Naive thymus-derived CD8-positive, alpha-beta T cell (primary cell): ENCODE results near the gene SH3GLB2. TPM values are rescaled to one million over a fixed set of nuclear protein-coding genes. Genes with fewer than 3 reads are reported as not detected.

Experiments used
- ATAC-seq, 2 donors: fragments of 150-1000 bp; cut with Tn5 transposase in 1 of 2; sonication (Bioruptor Pico), chemical (Tn5 transposase) in 1 of 2; 1 replicate in 1 of 2; 2 replicates in 1 of 2; pipeline ENCODE4 v1.10.0; 2021; ENCODE audit warnings: mild to moderate bottlenecking in 2 of 2, moderate library complexity in 2 of 2
- POLR2A ChIA-PET: fragments of 350-600 bp; sonication (Branson Sonifier 250); formaldehyde crosslinking; loops from one replicate; lab custom pipeline; 2021; ENCODE audit warnings: antibody characterized with exemption; lab: Charles Lee
- DNase-seq, 10 donors: peaks; one replicate each; pipeline versions ENCODE4 v3.0.0 to v3.0.0-alpha.2; 2020 to 2022
- H3K27ac Mint-ChIP-seq, 10 donors: one replicate each; pipeline ENCODE4 v1.8.0; 2020 to 2022; ENCODE audit warnings: mild to moderate bottlenecking in 10 of 10, mixed read lengths in 10 of 10, moderate library complexity in 4 of 10, inconsistent platforms in 1 of 10
- H3K27me3 Mint-ChIP-seq, 5 donors: one replicate each; pipeline ENCODE4 v1.8.0; 2021 to 2022; ENCODE audit warnings: mixed read lengths in 5 of 5
- H3K36me3 Mint-ChIP-seq, 3 donors: one replicate each; pipeline ENCODE4 v1.8.0; 2020 to 2022; ENCODE audit warnings: mixed read lengths in 3 of 3, mild to moderate bottlenecking in 2 of 3, inconsistent platforms in 1 of 3
- H3K4me1 Mint-ChIP-seq, 4 donors: one replicate each; pipeline ENCODE4 v1.8.0; 2021 to 2022; ENCODE audit warnings: mixed read lengths in 4 of 4
- H3K4me3 Mint-ChIP-seq, 10 donors: one replicate each; pipeline ENCODE4 v1.8.0; 2020 to 2022; ENCODE audit warnings: mild to moderate bottlenecking in 10 of 10, mixed read lengths in 10 of 10, moderate library complexity in 6 of 10, inconsistent platforms in 1 of 10
- H3K9me3 Mint-ChIP-seq, 9 donors: one replicate each; pipeline ENCODE4 v1.8.0; 2020 to 2022; ENCODE audit warnings: mixed read lengths in 9 of 9, mild to moderate bottlenecking in 3 of 9, inconsistent platforms in 1 of 9, moderate library complexity in 1 of 9
- polyA plus RNA-seq, 3 donors: library from polyadenylated mRNA; unstranded; fragments of 300-500 nt; fragmentation: Illumina TruSeq; gene quantifications; one replicate each; pipeline ENCODE4 v1.2.3, GENCODE V29; 2021
- total RNA-seq, 8 experiments: library from RNA in 2 of 8; stranded (reverse) in 2 of 8; gene quantifications; one replicate each; pipeline ENCODE4 v1.2.3 and lab custom pipeline; 2021 to 2026

The SH3GLB2 gene
- total and polyA plus RNA-seq, 5 experiments from 2014 or later, result 21.7 to 113 (median 40.9) TPM

DNA sequence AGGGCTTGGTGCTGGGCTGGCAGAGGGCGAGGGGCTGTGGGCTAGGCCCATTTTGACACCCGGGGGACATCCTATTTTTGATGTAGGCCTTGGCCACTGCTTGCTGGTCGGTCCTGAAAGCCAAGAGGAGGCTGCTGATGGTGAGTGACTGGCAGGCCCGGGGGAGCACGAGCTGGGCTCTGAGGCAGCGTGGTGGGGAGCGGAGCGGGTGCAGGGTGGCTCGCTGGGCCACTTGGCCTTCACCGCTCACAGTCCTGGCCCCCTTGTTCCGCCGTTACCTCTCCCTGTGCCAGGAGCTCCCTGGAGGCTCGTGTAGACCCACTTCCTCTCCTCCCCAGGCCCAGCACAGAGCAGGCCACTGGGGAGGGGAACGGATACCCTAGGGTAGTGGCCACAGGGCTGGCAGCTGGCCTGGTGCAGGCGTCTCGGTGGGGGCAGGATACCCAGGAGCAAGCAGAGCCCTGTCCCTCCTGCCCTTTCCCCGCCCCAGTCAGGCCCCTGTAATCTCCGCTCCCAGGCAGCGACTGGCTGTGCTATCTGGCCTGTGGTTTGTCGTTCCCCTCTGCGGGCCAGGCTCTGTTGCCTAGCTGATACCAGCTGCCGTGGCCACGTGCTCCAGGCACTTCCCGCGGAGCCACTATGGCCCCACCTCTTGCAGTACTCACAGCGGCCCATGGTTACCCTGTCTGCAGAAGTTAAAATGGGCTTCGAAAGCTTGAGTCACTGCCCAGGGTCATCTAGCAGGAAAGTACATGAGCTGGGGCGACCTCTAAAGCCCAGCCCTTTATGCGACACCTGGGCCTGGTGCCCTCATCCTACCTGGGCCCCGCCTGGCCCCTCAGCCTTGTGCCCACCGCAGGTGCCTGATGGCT is 41.1 kb upstream of the SH3GLB2 start:
- Mint-ChIP-seq H3K36me3 (peaks cover 0 to 24% (median 0%) of the 10 kb centered on the region in 3 donors), H3K27ac (peak overlapping the region; percentile 89 to 96 (median 92)), H3K4me1 (peaks cover 20 to 57% (median 47%) of the 10 kb centered on the region in 4 donors), H3K4me3 (peak overlapping the region; percentile 58 to 87 (median 74)), H3K27me3 (no peaks in the 10 kb centered on the region), H3K9me3 (no peaks in the 10 kb centered on the region)
- ATAC-seq, result peak; percentile 95 to 98
- peak; percentile 26 to 87 (median 62) for DNase-seq
- POLR2A ChIA-PET, result interaction anchor here (0.6 to 3.4 kb wide), 8 partner anchors 11 to 345 kb away, joined by 3 to 39 read pairs (median 4); partner anchors contain the start of genes CRAT, DOLPP1, MIGA2 and PTPA

- POLR2A ChIA-PET, result interaction anchor here (1.2 to 3.4 kb wide), 5 partner anchors 12 to 344 kb away, joined by 3 to 39 read pairs (median 4); partner anchors contain the start of genes CRAT, DOLPP1, SH3GLB2 and ZDHHC12
- H3K9me3 Mint-ChIP-seq, result no peaks in the 10 kb centered on the region
- H3K4me1 Mint-ChIP-seq, result peaks cover 17 to 48% (median 41%) of the 10 kb centered on the region in 4 donors
- no peaks in the 10 kb centered on the region for H3K27me3 Mint-ChIP-seq
- DNase-seq, result no peak
- H3K27ac Mint-ChIP-seq, result peak overlapping the region; percentile 78 to 96 (median 90)
- no peak for ATAC-seq
- peak overlapping the region in 6 of 10 donors; percentile 63 to 82 (median 70) for H3K4me3 Mint-ChIP-seq
- H3K36me3 Mint-ChIP-seq, result peaks cover 0 to 30% (median 2%) of the 10 kb centered on the region in 3 donors
Measured at GRCh38 chr9:129068110-129068509, 40.0 kb upstream of the SH3GLB2 start.

- H3K9me3 Mint-ChIP-seq, result no peaks in the 10 kb centered on the region
- peaks cover 0 to 49% (median 4%) of the 10 kb centered on the region in 3 donors for H3K36me3 Mint-ChIP-seq
- POLR2A ChIA-PET, result interaction anchor here (0.7 to 1.2 kb wide), 3 partner anchors 19 to 581 kb away, joined by 3 to 4 read pairs (median 3); no protein-coding TSS in a partner anchor
- H3K4me1 Mint-ChIP-seq, result peaks cover 8 to 15% (median 14%) of the 10 kb centered on the region in 4 donors
- no peaks in the 10 kb centered on the region for H3K27me3 Mint-ChIP-seq
- DNase-seq (no peak), ATAC-seq (no peak)
- H3K4me3 Mint-ChIP-seq, result no peak overlapping the region
- H3K27ac Mint-ChIP-seq, result peak overlapping the region in 1 of 10 donors; percentile 40
Measured at GRCh38 chr9:129064499-129064908, 36.4 kb upstream of the SH3GLB2 start.

DNA sequence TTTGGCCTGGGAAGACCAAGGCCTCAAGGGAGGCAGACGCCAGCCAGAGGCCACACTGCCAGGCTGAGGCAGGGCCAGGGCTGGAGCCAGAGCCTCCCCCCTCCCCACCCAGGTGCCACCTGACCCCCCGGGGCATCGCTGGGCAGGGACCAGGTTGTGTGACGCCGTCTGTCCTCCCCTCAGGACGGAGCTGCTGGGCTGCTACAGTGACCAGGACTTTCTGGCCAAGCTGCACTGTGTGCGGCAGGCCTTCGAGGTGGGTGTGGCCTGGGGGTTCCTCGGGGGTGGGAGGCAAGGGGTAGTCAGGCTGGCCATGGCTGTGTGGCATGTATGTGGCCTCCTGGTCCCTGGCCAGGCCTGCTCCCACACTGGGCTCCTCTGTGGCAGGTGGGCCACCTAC is 34.9 kb upstream of the SH3GLB2 start:
- Mint-ChIP-seq H3K4me1 (peaks cover 0 to 1% (median under 1%) of the 10 kb centered on the region in 4 donors), H3K27ac (no peak overlapping the region), H3K4me3 (no peak overlapping the region), H3K9me3 (no peaks in the 10 kb centered on the region), H3K27me3 (no peaks in the 10 kb centered on the region), H3K36me3 (peaks cover 0 to 57% (median 4%) of the 10 kb centered on the region in 3 donors)
- POLR2A ChIA-PET, result no interaction called here
- no peak for DNase-seq
- no peak for ATAC-seq

- peaks cover 0 to 3% (median 0%) of the 10 kb centered on the region in 4 donors for H3K4me1 Mint-ChIP-seq
- DNase-seq (no peak), ATAC-seq (no peak)
- POLR2A ChIA-PET, result no interaction called here
- no peak overlapping the region for H3K27ac Mint-ChIP-seq
- H3K9me3 Mint-ChIP-seq, result no peaks in the 10 kb centered on the region
- peaks cover 0 to 68% (median 7%) of the 10 kb centered on the region in 3 donors for H3K36me3 Mint-ChIP-seq
- H3K4me3 Mint-ChIP-seq, result no peak overlapping the region
- no peaks in the 10 kb centered on the region for H3K27me3 Mint-ChIP-seq
Measured at GRCh38 chr9:129060991-129061390, 32.9 kb upstream of the SH3GLB2 start.

- Mint-ChIP-seq H3K27me3 (no peaks in the 10 kb centered on the region), H3K27ac (no peak overlapping the region), H3K4me1 (peaks cover 0 to 3% (median 0%) of the 10 kb centered on the region in 4 donors), H3K36me3 (peaks cover 0 to 67% (median 7%) of the 10 kb centered on the region in 3 donors), H3K9me3 (no peaks in the 10 kb centered on the region), H3K4me3 (no peak overlapping the region)
- DNase-seq (no peak), ATAC-seq (no peak)
- POLR2A ChIA-PET, result interaction anchor here (0.6 kb wide), 1 partner anchor 30 kb away, joined by 4 read pairs; no protein-coding TSS in a partner anchor
Measured at GRCh38 chr9:129059796-129060785, 32.0 kb upstream of the SH3GLB2 start.

GRCh38 chr9:129058965-129059795 is 31.0 kb upstream of the SH3GLB2 start:
- no peak for DNase-seq
- H3K4me1 Mint-ChIP-seq, result peaks cover 0 to 3% (median under 1%) of the 10 kb centered on the region in 4 donors
- no peak overlapping the region for H3K27ac Mint-ChIP-seq
- no peak for ATAC-seq
- no peak overlapping the region for H3K4me3 Mint-ChIP-seq
- no peaks in the 10 kb centered on the region for H3K27me3 Mint-ChIP-seq
- POLR2A ChIA-PET, result no interaction called here
- H3K36me3 Mint-ChIP-seq, result peaks cover 0 to 67% (median 11%) of the 10 kb centered on the region in 3 donors
- no peaks in the 10 kb centered on the region for H3K9me3 Mint-ChIP-seq

DNA sequence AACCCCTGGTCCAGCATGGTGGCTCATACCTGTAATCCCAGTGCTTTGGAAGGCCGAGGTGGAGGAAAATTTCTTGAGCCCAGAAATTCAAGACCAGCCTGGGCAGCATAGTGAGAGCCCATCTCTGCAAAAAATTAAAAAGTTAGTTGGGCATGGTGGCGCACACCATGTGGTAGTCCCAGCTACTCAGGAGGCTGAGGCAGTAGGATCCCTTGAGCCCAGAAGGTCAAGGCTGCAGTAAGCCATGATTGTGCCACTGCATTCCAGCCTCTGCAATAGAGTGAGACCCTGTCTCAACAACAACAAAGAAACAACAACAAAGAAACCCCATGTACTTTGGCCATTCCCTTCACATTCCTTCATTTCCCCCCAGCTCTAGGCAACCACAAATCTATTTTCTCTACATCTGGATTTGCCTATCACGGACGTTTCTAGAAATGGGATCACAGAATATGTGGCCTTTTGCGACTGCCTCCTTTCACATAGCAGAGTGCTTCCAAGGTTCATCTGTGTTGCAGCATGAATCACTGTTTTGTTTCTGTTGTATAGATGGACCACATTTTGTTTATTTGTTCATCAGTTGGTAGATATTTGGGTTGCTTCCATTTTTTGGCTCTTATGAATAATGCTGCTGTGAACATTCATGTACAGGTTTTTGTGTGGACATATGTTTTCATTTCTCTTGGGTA is 26.2 kb upstream of the SH3GLB2 start:
- Mint-ChIP-seq H3K27ac (peak overlapping the region in 1 of 10 donors; percentile 24), H3K4me1 (peaks cover 0 to 3% (median under 1%) of the 10 kb centered on the region in 4 donors), H3K36me3 (peaks cover 0 to 80% (median 9%) of the 10 kb centered on the region in 3 donors), H3K9me3 (no peaks in the 10 kb centered on the region), H3K27me3 (no peaks in the 10 kb centered on the region), H3K4me3 (no peak overlapping the region)
- POLR2A ChIA-PET, result no interaction called here
- no peak for DNase-seq
- ATAC-seq, result no peak

- peaks cover 0 to 85% (median 15%) of the 10 kb centered on the region in 3 donors for H3K36me3 Mint-ChIP-seq
- ATAC-seq, result no peak
- no peak overlapping the region for H3K4me3 Mint-ChIP-seq
- no peak for DNase-seq
- POLR2A ChIA-PET, result interaction anchor here (0.7 kb wide), 1 partner anchor 866 kb away, joined by 3 read pairs; no protein-coding TSS in a partner anchor
- no peak overlapping the region for H3K27ac Mint-ChIP-seq
- peaks cover 0 to 3% (median under 1%) of the 10 kb centered on the region in 4 donors for H3K4me1 Mint-ChIP-seq
- H3K9me3 Mint-ChIP-seq, result no peaks in the 10 kb centered on the region
- no peaks in the 10 kb centered on the region for H3K27me3 Mint-ChIP-seq
Measured at GRCh38 chr9:129053020-129053419, 24.9 kb upstream of the SH3GLB2 start.

- Mint-ChIP-seq H3K4me3 (no peak overlapping the region), H3K9me3 (no peaks in the 10 kb centered on the region), H3K27me3 (no peaks in the 10 kb centered on the region), H3K27ac (no peak overlapping the region), H3K4me1 (peaks cover 0 to 3% (median 0%) of the 10 kb centered on the region in 4 donors), H3K36me3 (peaks cover 0 to 84% (median 15%) of the 10 kb centered on the region in 3 donors)
- ATAC-seq (no peak), DNase-seq (no peak)
- POLR2A ChIA-PET, result interaction anchor here (0.7 kb wide), 1 partner anchor 866 kb away, joined by 3 read pairs; no protein-coding TSS in a partner anchor
Measured at GRCh38 chr9:129052592-129052991, 24.5 kb upstream of the SH3GLB2 start.

- POLR2A ChIA-PET, result interaction anchor here (0.6 kb wide), 1 partner anchor 22 kb away, joined by 3 read pairs; no protein-coding TSS in a partner anchor
- no peak for ATAC-seq
- peaks cover 12 to 37% (median 23%) of the 10 kb centered on the region in 4 donors for H3K4me1 Mint-ChIP-seq
- no peaks in the 10 kb centered on the region for H3K9me3 Mint-ChIP-seq
- H3K27ac Mint-ChIP-seq, result no peak overlapping the region
- DNase-seq, result no peak
- peaks cover 0 to 51% (median 4%) of the 10 kb centered on the region in 3 donors for H3K36me3 Mint-ChIP-seq
- no peak overlapping the region for H3K4me3 Mint-ChIP-seq
- H3K27me3 Mint-ChIP-seq, result no peaks in the 10 kb centered on the region
Measured at GRCh38 chr9:129042016-129042415, 13.9 kb upstream of the SH3GLB2 start.
